GM18907 (cell line): ENCODE measurements around the gene B3GNT7.

Experiments
- ATAC-seq: cut with Tn5 transposase; IDR thresholded peaks from one replicate; pipeline ENCODE4 v1.9.1; 2021; ENCODE audit warnings: mild to moderate bottlenecking, moderate library complexity; ENCODE audit not compliant: unreplicated experiment

The B3GNT7 gene

GRCh38 chr2:231383416-231384108, 11.9 kb upstream of the B3GNT7 start:
- ATAC-seq = no peak

- no peak for ATAC-seq
Observed at GRCh38 chr2:231384109-231384435, 11.4 kb upstream of the B3GNT7 start.

- ATAC-seq = no peak
Observed at GRCh38 chr2:231384970-231385369, 10.5 kb upstream of the B3GNT7 start.

GRCh38 chr2:231385429-231385828, 10.1 kb upstream of the B3GNT7 start:
- no peak for ATAC-seq

- no peak for ATAC-seq
Observed at GRCh38 chr2:231386446-231386845, 9.1 kb upstream of the B3GNT7 start.

- ATAC-seq = no peak
Observed at GRCh38 chr2:231387904-231388724, 7.4 kb upstream of the B3GNT7 start.

- no peak for ATAC-seq
Observed at GRCh38 chr2:231388725-231389346, 6.7 kb upstream of the B3GNT7 start.

GRCh38 chr2:231390667-231391066, 4.8 kb upstream of the B3GNT7 start:
- ATAC-seq = no peak

GRCh38 chr2:231391981-231392380, 3.5 kb upstream of the B3GNT7 start:
- peak; percentile 18 for ATAC-seq

- no peak for ATAC-seq
Observed at GRCh38 chr2:231392431-231393148, 2.9 kb upstream of the B3GNT7 start.

- ATAC-seq = peak; percentile 35
Observed at GRCh38 chr2:231393149-231394131, 2.1 kb upstream of the B3GNT7 start.

GRCh38 chr2:231394211-231395141, 1.0 kb upstream of the B3GNT7 start:
- peak; percentile 45 for ATAC-seq

GRCh38 chr2:231396058-231396821, 730 bp downstream of the B3GNT7 start:
- no peak for ATAC-seq

- no peak for ATAC-seq
Observed at GRCh38 chr2:231397011-231397927, 1.8 kb downstream of the B3GNT7 start.

GRCh38 chr2:231397928-231398294, 2.4 kb downstream of the B3GNT7 start:
- ATAC-seq = no peak

- ATAC-seq = no peak
Observed at GRCh38 chr2:231398585-231398984, 3.1 kb downstream of the B3GNT7 start.
